PC-9 (cell line): ENCODE measurements around the gene CCDC60. TPM values are rescaled to one million over a fixed set of nuclear protein-coding genes. Genes with fewer than 3 reads are reported as not detected.

ENCODE experiments used
- BruUV-seq: library from RNA; stranded (reverse); fragments of 400-500 nt; replicated peaks from 2 replicates; lab custom pipeline; 2021; lab: Mats Ljungman, UMichigan
- CTCF ChIA-PET: fragments of 300-600 bp; sonication (Branson Sonifier 250); formaldehyde crosslinking; loops from one replicate; lab custom pipeline; 2022; ENCODE audit warnings: antibody characterized with exemption; lab: Charles Lee
- POLR2A ChIA-PET: fragments of 300-600 bp; sonication (Branson Sonifier 250); formaldehyde crosslinking; loops from one replicate; lab custom pipeline; 2022; ENCODE audit warnings: antibody characterized with exemption; ENCODE audit not compliant: unreplicated experiment; lab: Charles Lee
- DNase-seq, 2 experiments: peaks; one replicate each; pipeline versions ENCODE4 v3.0.0 to v3.0.0-alpha.2; 2015 to 2022; ENCODE audit warnings: mixed read lengths in 1 of 2
- H2AFZ ChIP-seq: fragments of 200-600 bp; sonication (generic); 2 replicates; pipeline ENCODE4 v1.8.1; 2017; ENCODE audit warnings: antibody characterized with exemption
- H3F3A ChIP-seq: fragments of 200-600 bp; sonication (generic); 2 replicates; pipeline ENCODE4 v1.8.1; 2017; ENCODE audit warnings: antibody characterized with exemption, mild to moderate bottlenecking, low read depth; ENCODE audit not compliant: insufficient read depth
- H3K27ac ChIP-seq: fragments of 200-600 bp; sonication (generic); 2 replicates; pipeline ENCODE4 v1.6.1; 2016; ENCODE audit warnings: mixed run types
- H3K27me3 ChIP-seq: fragments of 200-600 bp; sonication (generic); 2 replicates; pipeline ENCODE4 v1.6.1; 2016; ENCODE audit warnings: low read depth, mixed run types; ENCODE audit not compliant: insufficient read depth
- H3K36me3 ChIP-seq: fragments of 200-600 bp; sonication (generic); 2 replicates; pipeline ENCODE4 v1.6.1; 2016; ENCODE audit warnings: low read depth, mixed run types
- H3K4me1 ChIP-seq: fragments of 200-600 bp; sonication (generic); replicated peaks from 2 replicates; pipeline ENCODE4 v1.6.1; 2016; ENCODE audit warnings: mixed run types; ENCODE audit not compliant: insufficient read depth
- H3K4me2 ChIP-seq: fragments of 200-600 bp; sonication (generic); 2 replicates; pipeline ENCODE4 v1.6.1; 2017; ENCODE audit warnings: mixed run types
- H3K4me3 ChIP-seq: fragments of 200-600 bp; sonication (generic); 2 replicates; pipeline ENCODE4 v1.6.1; 2016; ENCODE audit warnings: mixed run types
- H3K79me2 ChIP-seq: fragments of 200-600 bp; sonication (generic); 2 replicates; pipeline ENCODE4 v1.6.1; 2017; ENCODE audit warnings: low read depth, mixed run types
- H3K9me2 ChIP-seq: fragments of 200-600 bp; sonication (generic); 2 replicates; pipeline ENCODE4 v1.8.1; 2017; ENCODE audit warnings: mild to moderate bottlenecking; ENCODE audit not compliant: insufficient read depth
- H3K9me3 ChIP-seq: fragments of 200-600 bp; sonication (generic); 2 replicates; pipeline ENCODE4 v1.8.1; 2016; ENCODE audit warnings: low read depth; ENCODE audit not compliant: insufficient read depth
- H4K20me1 ChIP-seq: fragments of 200-600 bp; sonication (generic); 2 replicates; pipeline ENCODE4 v1.8.1; 2017; ENCODE audit not compliant: insufficient read depth
- EZH2 ChIP-seq: fragments of 200-600 bp; sonication (generic); IDR thresholded peaks from 2 replicates; pipeline ENCODE4 v1.8.0; 2017; ENCODE audit warnings: antibody characterized with exemption, low read depth
- intact Hi-C: fragments of 100-400 bp; cut with micrococcal nuclease; formaldehyde crosslinking; loops from one replicate; pipeline ENCODE4 v1.10.0; 2022; ENCODE audit not compliant: unreplicated experiment
- total RNA-seq: library from RNA; stranded (reverse); gene quantifications from 2 replicates; pipeline ENCODE4 v1.2.3, GENCODE V29; 2021
- TF ChIP-seq, protein P1 (sequence below): fragments of 200-600 bp; sonication (generic); conservative IDR thresholded peaks from 2 replicates; pipeline ENCODE4 v1.6.1; 2017; ENCODE audit warnings: mixed run types, antibody characterized with exemption, mild to moderate bottlenecking, moderate library complexity

The CCDC60 gene
- total RNA-seq, 1 experiment from 2014 or later = not detected

DNA sequence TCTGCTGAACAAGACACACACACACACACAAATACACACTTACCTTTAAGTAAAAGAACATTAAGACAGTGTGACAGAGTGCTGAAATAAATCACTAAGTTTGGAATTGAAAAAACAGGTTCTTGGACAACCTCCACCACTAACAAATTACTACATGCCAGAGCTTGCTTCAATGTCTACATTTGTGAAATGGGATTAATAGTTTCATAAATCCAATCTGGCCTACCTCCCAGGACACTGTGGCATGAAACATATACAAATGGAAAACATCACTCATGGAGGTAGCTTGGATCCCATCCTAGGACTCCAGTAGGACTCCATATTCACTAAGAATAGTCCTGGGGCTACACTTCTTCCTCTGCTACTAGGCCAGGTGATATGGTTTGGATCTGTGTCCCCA is 8.2 kb upstream of the CCDC60 start:
- Histone ChIP-seq H3K4me1 (no peaks in the 10 kb centered on the region), H3K27ac (no peak overlapping the region), H3K4me3 (no peak overlapping the region), H3K9me2 (no peaks in the 10 kb centered on the region), H3K4me2 (no peak overlapping the region), H2AFZ (no peak overlapping the region), H3K79me2 (no peaks in the 10 kb centered on the region), H3K27me3 (peaks cover 5% of the 10 kb centered on the region; the same call in 1 of the 2 replicates), H4K20me1 (no peaks in the 10 kb centered on the region), H3K9me3 (no peaks in the 10 kb centered on the region), H3F3A (no peaks in the 10 kb centered on the region), H3K36me3 (no peaks in the 10 kb centered on the region)
- ChIA-PET CTCF (interaction anchor here (0.6 kb wide), 1 partner anchor 15 kb away, joined by 3 read pairs; no protein-coding TSS in a partner anchor), POLR2A (no interaction called here)
- intact Hi-C loops = no loop called here
- DNase-seq = no peak
- TF ChIP-seq, protein P1, sequence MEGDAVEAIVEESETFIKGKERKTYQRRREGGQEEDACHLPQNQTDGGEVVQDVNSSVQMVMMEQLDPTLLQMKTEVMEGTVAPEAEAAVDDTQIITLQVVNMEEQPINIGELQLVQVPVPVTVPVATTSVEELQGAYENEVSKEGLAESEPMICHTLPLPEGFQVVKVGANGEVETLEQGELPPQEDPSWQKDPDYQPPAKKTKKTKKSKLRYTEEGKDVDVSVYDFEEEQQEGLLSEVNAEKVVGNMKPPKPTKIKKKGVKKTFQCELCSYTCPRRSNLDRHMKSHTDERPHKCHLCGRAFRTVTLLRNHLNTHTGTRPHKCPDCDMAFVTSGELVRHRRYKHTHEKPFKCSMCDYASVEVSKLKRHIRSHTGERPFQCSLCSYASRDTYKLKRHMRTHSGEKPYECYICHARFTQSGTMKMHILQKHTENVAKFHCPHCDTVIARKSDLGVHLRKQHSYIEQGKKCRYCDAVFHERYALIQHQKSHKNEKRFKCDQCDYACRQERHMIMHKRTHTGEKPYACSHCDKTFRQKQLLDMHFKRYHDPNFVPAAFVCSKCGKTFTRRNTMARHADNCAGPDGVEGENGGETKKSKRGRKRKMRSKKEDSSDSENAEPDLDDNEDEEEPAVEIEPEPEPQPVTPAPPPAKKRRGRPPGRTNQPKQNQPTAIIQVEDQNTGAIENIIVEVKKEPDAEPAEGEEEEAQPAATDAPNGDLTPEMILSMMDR = no peak
- TF ChIP-seq EZH2 = no peak
- no TSS peak for BruUV-seq

DNA sequence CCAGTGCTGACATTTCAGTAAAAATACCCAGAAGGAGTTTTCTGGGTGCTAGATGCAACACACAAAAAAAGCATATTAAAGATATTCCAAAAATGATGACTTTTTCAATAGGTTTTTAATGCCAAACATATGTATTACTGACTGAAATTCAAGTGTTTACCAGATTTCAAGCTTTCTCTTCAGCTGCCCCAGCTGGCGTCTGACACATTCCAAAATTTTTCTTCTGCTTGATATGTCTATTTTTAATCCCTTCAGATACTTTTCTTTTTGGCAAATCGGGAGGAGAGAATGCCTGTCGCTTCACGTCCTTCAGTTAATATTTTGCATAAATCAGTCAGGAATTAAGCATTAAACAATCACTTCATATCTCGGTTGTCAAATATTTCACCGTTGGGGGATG is 7.1 kb upstream of the CCDC60 start:
- Histone ChIP-seq H3K27me3 (0 out of 2 replicates have a peak, but pooled peaks cover under 1% of the 10 kb centered on the region), H3K4me1 (no peaks in the 10 kb centered on the region), H3K4me3 (no peak overlapping the region), H3K4me2 (no peak overlapping the region), H3K36me3 (no peaks in the 10 kb centered on the region), H2AFZ (no peak overlapping the region), H3K79me2 (no peaks in the 10 kb centered on the region), H4K20me1 (no peaks in the 10 kb centered on the region), H3K27ac (no peak overlapping the region), H3K9me2 (no peaks in the 10 kb centered on the region), H3K9me3 (no peaks in the 10 kb centered on the region), H3F3A (no peaks in the 10 kb centered on the region)
- ChIA-PET POLR2A (no interaction called here), CTCF (no interaction called here)
- TF ChIP-seq EZH2 = no peak
- TF ChIP-seq, protein P1 = no peak
- intact Hi-C loops = no loop called here
- no peak for DNase-seq
- BruUV-seq = no TSS peak

DNA sequence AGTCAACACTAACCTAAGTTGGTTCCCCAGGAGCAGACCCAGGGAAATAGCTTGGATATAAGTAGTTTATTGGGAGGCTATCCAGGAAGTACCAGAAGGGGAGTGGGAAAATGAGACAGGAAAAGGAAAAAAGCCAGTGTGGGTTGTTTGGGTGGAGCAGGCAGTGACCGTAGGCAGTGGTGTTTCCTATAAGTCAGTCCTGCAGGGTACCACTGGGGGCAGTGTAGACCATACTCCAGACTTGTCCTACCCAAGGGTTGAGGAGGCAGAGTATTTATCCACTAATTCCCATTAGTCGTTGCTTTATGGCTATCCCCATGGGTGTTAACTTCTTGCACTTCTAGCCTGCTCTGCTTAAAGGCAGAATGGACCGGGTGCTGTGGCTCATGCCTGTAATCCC is 6.4 kb upstream of the CCDC60 start:
- 0 out of 2 replicates have a peak, but pooled peaks cover 1% of the 10 kb centered on the region for H3K27me3 ChIP-seq
- no peaks in the 10 kb centered on the region for H3K9me2 ChIP-seq
- no peak overlapping the region for H3K4me2 ChIP-seq
- no peaks in the 10 kb centered on the region for H4K20me1 ChIP-seq
- no peaks in the 10 kb centered on the region for H3K4me1 ChIP-seq
- ChIA-PET CTCF (no interaction called here), POLR2A (no interaction called here)
- TF ChIP-seq, protein P1 = peak; percentile 55
- no peak for TF ChIP-seq EZH2
- no peak for DNase-seq
- intact Hi-C loops = no loop called here
- H3K79me2 ChIP-seq = no peaks in the 10 kb centered on the region
- no peak overlapping the region for H2AFZ ChIP-seq
- no peak overlapping the region for H3K4me3 ChIP-seq
- H3K27ac ChIP-seq = no peak overlapping the region
- no peaks in the 10 kb centered on the region for H3K36me3 ChIP-seq
- no TSS peak for BruUV-seq
- H3F3A ChIP-seq = no peaks in the 10 kb centered on the region
- no peaks in the 10 kb centered on the region for H3K9me3 ChIP-seq
